Measurements from ENCODE around the gene GATM.

GRCh38 chr15:45385590-45385989, 7.2 kb upstream of the GATM start:
- TF ChIP-seq CTCF (IDR thresholded peaks at IDR 0.05) (no peak), POLR2A (IDR thresholded peaks at IDR 0.05) (no peak)

All from adrenal gland (tissue), 5 donors.